ENCODE data around the gene KCNV2. TPM values are rescaled to one million over a fixed set of nuclear protein-coding genes. Genes with fewer than 3 reads are reported as not detected.

The KCNV2 gene
- total and polyA plus RNA-seq, 10 donors, result not detected

DNA sequence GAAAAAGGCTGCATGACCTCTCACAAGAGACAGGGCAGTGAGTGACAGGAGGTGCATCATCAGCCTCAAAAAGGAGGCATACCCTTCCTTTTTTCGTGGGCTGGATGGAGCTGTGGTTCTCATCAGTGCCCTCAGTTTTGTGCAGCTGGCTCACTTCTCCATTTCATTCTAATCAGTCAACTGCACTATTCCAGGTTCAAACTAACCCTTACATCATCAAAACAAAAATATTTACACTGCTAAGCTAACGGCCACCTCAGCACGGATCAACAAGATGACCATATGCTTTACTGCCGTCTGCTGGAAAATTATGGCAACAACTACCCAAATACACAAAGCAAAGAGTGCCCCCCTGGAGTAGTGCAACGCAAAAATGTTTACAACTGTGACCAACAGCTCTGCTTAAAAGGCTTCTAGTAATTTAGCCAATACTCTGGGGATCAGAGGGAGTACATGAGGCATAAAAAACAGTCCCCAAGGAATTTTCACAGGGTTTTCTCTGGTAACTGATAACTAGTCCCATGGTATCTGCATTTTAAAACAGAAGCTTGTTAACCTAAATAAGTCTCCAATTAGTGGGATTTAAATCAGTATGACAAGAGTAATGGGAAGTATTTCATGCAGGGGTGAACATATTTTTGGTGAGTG lies 10.8 kb downstream of the KCNV2 start:
- Histone ChIP-seq H3K27me3 (replicated peaks in 1 of 7) (no peaks in the 10 kb centered on the region), H3K36me3 (no peaks in the 10 kb centered on the region), H3K27ac (peak overlapping the region in 1 of 8 donors; percentile 8), H3K9me3 (no peaks in the 10 kb centered on the region), H3K4me3 (no peak overlapping the region), H3K4me1 (peaks cover 0 to 16% (median 7%) of the 10 kb centered on the region in 6 donors)
- no peak for DNase-seq
- intact Hi-C loops (cut with DNase I; ENCODE audit: low total_unique reads), result no loop called here
- 5 to 10% (median 8%) methylated on average over 5 of the region's 5 CpGs for WGBS, 5 donors
- no peak for TF ChIP-seq POLR2AphosphoS5 (IDR thresholded peaks at IDR 0.05)
- TF ChIP-seq, protein P1, sequence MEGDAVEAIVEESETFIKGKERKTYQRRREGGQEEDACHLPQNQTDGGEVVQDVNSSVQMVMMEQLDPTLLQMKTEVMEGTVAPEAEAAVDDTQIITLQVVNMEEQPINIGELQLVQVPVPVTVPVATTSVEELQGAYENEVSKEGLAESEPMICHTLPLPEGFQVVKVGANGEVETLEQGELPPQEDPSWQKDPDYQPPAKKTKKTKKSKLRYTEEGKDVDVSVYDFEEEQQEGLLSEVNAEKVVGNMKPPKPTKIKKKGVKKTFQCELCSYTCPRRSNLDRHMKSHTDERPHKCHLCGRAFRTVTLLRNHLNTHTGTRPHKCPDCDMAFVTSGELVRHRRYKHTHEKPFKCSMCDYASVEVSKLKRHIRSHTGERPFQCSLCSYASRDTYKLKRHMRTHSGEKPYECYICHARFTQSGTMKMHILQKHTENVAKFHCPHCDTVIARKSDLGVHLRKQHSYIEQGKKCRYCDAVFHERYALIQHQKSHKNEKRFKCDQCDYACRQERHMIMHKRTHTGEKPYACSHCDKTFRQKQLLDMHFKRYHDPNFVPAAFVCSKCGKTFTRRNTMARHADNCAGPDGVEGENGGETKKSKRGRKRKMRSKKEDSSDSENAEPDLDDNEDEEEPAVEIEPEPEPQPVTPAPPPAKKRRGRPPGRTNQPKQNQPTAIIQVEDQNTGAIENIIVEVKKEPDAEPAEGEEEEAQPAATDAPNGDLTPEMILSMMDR (IDR thresholded peaks at IDR 0.05 in 8 of 11, conservative IDR thresholded peaks at IDR 0.05 in 3 of 11), result peak in 10 of 11 experiments; percentile 17 to 68 (median 54)
- TF ChIP-seq POLR2A (IDR thresholded peaks at IDR 0.05), result no peak

DNA sequence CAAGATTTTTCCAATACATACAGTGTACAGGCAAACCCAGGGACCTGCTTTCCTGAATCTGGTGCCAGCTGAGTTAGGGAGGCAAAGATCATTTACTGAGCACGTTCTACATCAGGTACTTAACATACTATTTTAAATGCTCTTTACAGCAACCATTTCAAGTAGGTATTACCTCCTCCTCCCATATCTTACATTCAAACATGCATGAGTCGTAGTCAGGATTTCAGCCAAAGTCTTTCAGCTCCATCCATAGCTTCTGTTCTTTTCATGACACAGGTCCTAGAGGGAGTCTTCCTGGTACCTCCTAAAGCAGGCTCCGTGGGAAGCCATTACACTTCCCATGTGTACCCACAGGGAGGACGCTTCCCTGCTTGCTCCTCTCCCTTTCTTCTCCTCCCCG lies 11.7 kb downstream of the KCNV2 start:
- no peaks in the 10 kb centered on the region for H3K36me3 ChIP-seq
- DNase-seq, result no peak
- no peak overlapping the region for H3K4me3 ChIP-seq
- TF ChIP-seq POLR2AphosphoS5 (IDR thresholded peaks at IDR 0.05) (no peak), POLR2A (IDR thresholded peaks at IDR 0.05) (no peak)
- TF ChIP-seq, protein P1 (IDR thresholded peaks at IDR 0.05 in 8 of 11, conservative IDR thresholded peaks at IDR 0.05 in 3 of 11), result no peak
- 84 to 95% (median 92%) methylated on average over 5 of the region's 5 CpGs for WGBS, 5 donors
- H3K27me3 ChIP-seq (replicated peaks in 1 of 7), result no peaks in the 10 kb centered on the region
- H3K4me1 ChIP-seq, result peaks cover 0 to 16% (median 7%) of the 10 kb centered on the region in 6 donors
- intact Hi-C loops (cut with DNase I; ENCODE audit: low total_unique reads), result no loop called here
- no peak overlapping the region for H3K27ac ChIP-seq
- H3K9me3 ChIP-seq, result no peaks in the 10 kb centered on the region

DNA sequence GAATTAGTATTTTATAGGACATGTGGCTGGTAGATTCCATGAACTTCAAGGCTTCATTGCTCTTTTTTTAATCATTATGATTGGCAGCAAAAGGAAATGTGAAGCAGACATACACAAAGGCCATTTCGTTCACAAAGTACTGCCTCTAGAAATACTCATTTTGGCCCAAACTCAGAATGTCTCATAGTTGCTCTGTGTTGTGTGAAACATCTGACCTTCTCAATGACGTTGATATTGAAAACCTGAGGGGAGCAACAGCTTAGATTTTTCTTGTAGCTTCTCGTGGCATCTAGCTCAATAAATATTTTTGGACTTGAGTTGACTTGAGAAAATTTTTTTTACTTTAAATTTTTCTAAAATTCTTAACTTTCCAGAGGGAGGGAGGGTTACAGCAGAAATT lies 12.4 kb downstream of the KCNV2 start:
- no peaks in the 10 kb centered on the region for H3K36me3 ChIP-seq
- DNase-seq, result no peak
- no peaks in the 10 kb centered on the region for H3K27me3 ChIP-seq (replicated peaks in 1 of 7)
- intact Hi-C loops (cut with DNase I; ENCODE audit: low total_unique reads), result no loop called here
- whole genome bisulfite sequencing, 5 donors, result 76 to 82% (median 78%) methylated on average over 3 of the region's 3 CpGs
- H3K9me3 ChIP-seq, result no peaks in the 10 kb centered on the region
- no peak overlapping the region for H3K4me3 ChIP-seq
- peaks cover 0 to 16% (median 7%) of the 10 kb centered on the region in 6 donors for H3K4me1 ChIP-seq
- TF ChIP-seq POLR2AphosphoS5 (IDR thresholded peaks at IDR 0.05) (no peak), POLR2A (IDR thresholded peaks at IDR 0.05) (no peak)
- TF ChIP-seq, protein P1 (IDR thresholded peaks at IDR 0.05 in 8 of 11, conservative IDR thresholded peaks at IDR 0.05 in 3 of 11), result no peak
- H3K27ac ChIP-seq, result no peak overlapping the region

DNA sequence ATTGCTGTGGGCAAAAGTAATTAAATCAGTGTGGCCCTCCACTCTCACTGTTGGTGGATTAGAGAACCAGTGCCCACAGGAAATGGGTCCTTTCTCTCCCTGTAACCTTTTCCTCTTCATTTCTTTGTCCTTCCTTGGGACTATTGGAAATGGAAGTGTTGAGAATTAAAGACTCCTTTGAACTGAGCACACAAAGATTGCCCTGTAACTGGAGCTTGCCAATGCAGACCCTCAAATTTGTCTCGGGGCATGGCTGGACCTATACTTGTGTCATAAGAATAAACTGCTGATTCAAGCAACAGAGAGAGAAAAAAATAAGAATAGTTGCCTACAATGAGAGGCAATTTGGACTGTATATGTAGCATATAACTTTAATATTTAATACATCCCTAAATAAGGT lies 13.7 kb downstream of the KCNV2 start:
- Histone ChIP-seq H3K27me3 (replicated peaks in 1 of 7) (no peaks in the 10 kb centered on the region), H3K36me3 (no peaks in the 10 kb centered on the region), H3K4me3 (no peak overlapping the region), H3K27ac (no peak overlapping the region), H3K9me3 (no peaks in the 10 kb centered on the region), H3K4me1 (peaks cover 0 to 16% (median 7%) of the 10 kb centered on the region in 6 donors)
- WGBS, 5 donors, result 95 to 100% (median 96%) methylated on average over 1 of the region's 1 CpG
- DNase-seq, result no peak
- TF ChIP-seq POLR2A (IDR thresholded peaks at IDR 0.05), result no peak
- intact Hi-C loops (cut with DNase I; ENCODE audit: low total_unique reads), result no loop called here
